ENCODE measurements around the gene CPB2. TPM values are rescaled to one million over a fixed set of nuclear protein-coding genes. Genes with fewer than 3 reads are reported as not detected.

CPB2 gene
- total and polyA plus RNA-seq, 9 of the 15 experiments (the other 6 are each of a cell fraction or from before 2014, with no cell fraction given), result 0.03 to 0.16 (median 0.07) TPM; not detected in 6

GRCh38 chr13:46111151-46111550 is 6.3 kb upstream of the CPB2 start (continued):
- TF ChIP-seq HINFP (tag; conservative IDR thresholded peaks at IDR 0.05; ENCODE audit: low read depth), result no peak
- TF ChIP-seq WHSC1 (IDR thresholded peaks at IDR 0.05; ENCODE audit: low read length), result no peak
- TF ChIP-seq HNRNPUL1 (IDR thresholded peaks at IDR 0.05; ENCODE audit: low read length), result no peak
- TF ChIP-seq THRB (CRISPR knock-in tag; conservative IDR thresholded peaks at IDR 0.05), result no peak

- DNase-seq (ENCODE audit: extremely low read depth in 1 of 4, low spot score in 3 of 4) (no peak), ATAC-seq (no peak), FAIRE-seq (no peak)
- in situ Hi-C loops (cut with MboI) (no loop called here), intact Hi-C loops (cut with micrococcal nuclease) (no loop called here)
- peaks cover 0 to 7% of the 10 kb centered on the region in 2 experiments; a peak in 2 of 5 replicates for H3K4me1 ChIP-seq (replicated peaks in 1 of 2; ENCODE audit: control insufficient read depth in 2 of 2, insufficient read depth in 2 of 2, low read length in 2 of 2)
- 14% methylated on average over 3 of the region's 4 CpGs for WGBS (ENCODE audit: insufficient coverage, low coverage, missing lambda C conversion rate)
- no peaks in the 10 kb centered on the region for H3K79me2 ChIP-seq (ENCODE audit: control insufficient read depth, insufficient read depth, low read length)
- no peaks in the 10 kb centered on the region for H3K36me3 ChIP-seq (ENCODE audit: control insufficient read depth, insufficient read depth, low read length)
- no TSS peak for BruUV-seq (replicated peaks)
- H3K4me3 ChIP-seq, result no peak overlapping the region
- no peaks in the 10 kb centered on the region for H3K9me3 ChIP-seq (replicated peaks; ENCODE audit: control insufficient read depth, insufficient read depth, low read depth, low read length)
- H3K4me2 ChIP-seq (ENCODE audit: insufficient read depth, low read length), result no peak overlapping the region
- H2AFZ ChIP-seq (ENCODE audit: low read depth, low read length), result no peak overlapping the region
- TF ChIP-seq SNAPC5 (CRISPR knock-in tag; IDR thresholded peaks at IDR 0.05), result no peak
- TF ChIP-seq KLF6 (CRISPR knock-in tag; IDR thresholded peaks at IDR 0.05; ENCODE audit: borderline replicate concordance), result no peak
- no peak for TF ChIP-seq TAL1 (IDR thresholded peaks at IDR 0.05)
- TF ChIP-seq RUNX1 (IDR thresholded peaks at IDR 0.05; ENCODE audit: low read depth), result no peak
- TF ChIP-seq ZNF165 (CRISPR knock-in tag; IDR thresholded peaks at IDR 0.05; ENCODE audit: borderline replicate concordance), result no peak
- TF ChIP-seq ZFP36 (IDR thresholded peaks at IDR 0.05; ENCODE audit: low read depth, low read length, partially characterized antibody), result no peak
- ChIA-PET CTCF (ENCODE audit: low intra/inter-chr PET ratio) (no interaction called here), POLR2A (no interaction called here)
- no peak overlapping the region for H3K27ac ChIP-seq (ENCODE audit: extremely low read depth, low read depth, low read length)
- no peaks in the 10 kb centered on the region for H3K27me3 ChIP-seq (ENCODE audit: control insufficient read depth in 2 of 2, insufficient read depth in 2 of 2, low read length in 2 of 2)
- H4K20me1 ChIP-seq (replicated peaks; ENCODE audit: control insufficient read depth, insufficient read depth, low read length), result no peaks in the 10 kb centered on the region
- H3K9ac ChIP-seq (ENCODE audit: insufficient read depth in 1 of 2, low read depth in 2 of 2, low read length in 2 of 2), result no peak overlapping the region
- H3K9me1 ChIP-seq (ENCODE audit: control insufficient read depth, insufficient read depth, low read length), result no peaks in the 10 kb centered on the region
Observed at GRCh38 chr13:46109451-46109850, 4.6 kb upstream of the CPB2 start.
